ENCODE results near the gene CYFIP1.

- TF ChIP-seq CTCF (IDR thresholded peaks at IDR 0.05) (no peak), SIN3A (IDR thresholded peaks at IDR 0.05; ENCODE audit: borderline replicate concordance, insufficient read depth, low read depth, low read length) (no peak)
Observed at GRCh38 chr15:22960556-22960955, 19.6 kb downstream of the CYFIP1 start.
